Stimulated activated CD8-positive, alpha-beta memory T cell treated with anti-CD3 and anti-CD28 coated beads, Interleukin-15, amount 100 ng/mL, for 1 hour (primary cell): ENCODE measurements around the gene PEDS1.
"Not testable (repeated sequence)": the region's sequence is repeated elsewhere in the genome, so short reads cannot be mapped to it uniquely, and the experiment has no call there.

Experiments used
- DNase-seq: peaks from one replicate; pipeline ENCODE4 v3.0.0-alpha.2; 2020; ENCODE audit warnings: low read depth

The PEDS1 gene

GRCh38 chr20:50153500-50154377 lies at the start of gene PEDS1:
Gene PEDS1 (minus strand): TSS chr20:50153723. CDS start chr20:50153637, 86 bp downstream.
- DNase-seq, result peak; percentile 56

- no peak for DNase-seq
These were observed 49.2 kb upstream of the PEDS1 start for GRCh38 chr20:50202677-50203076.

GRCh38 chr20:50201710-50202109 lies 48.2 kb upstream of the PEDS1 start:
- DNase-seq, result not testable (repeated sequence)

- DNase-seq, result no peak
These were observed 47.1 kb upstream of the PEDS1 start for GRCh38 chr20:50200482-50201104.

- DNase-seq, result no peak
These were observed 46.2 kb upstream of the PEDS1 start for GRCh38 chr20:50199703-50200102.

- no peak for DNase-seq
These were observed 45.2 kb upstream of the PEDS1 start for GRCh38 chr20:50198716-50199115.

GRCh38 chr20:50198180-50198666 lies 44.7 kb upstream of the PEDS1 start:
- no peak for DNase-seq

- DNase-seq, result no peak
These were observed 44.1 kb upstream of the PEDS1 start for GRCh38 chr20:50197463-50198179.

GRCh38 chr20:50196896-50197295 lies 43.4 kb upstream of the PEDS1 start:
- DNase-seq, result no peak

GRCh38 chr20:50196248-50196647 lies 42.7 kb upstream of the PEDS1 start:
- DNase-seq, result no peak

GRCh38 chr20:50195524-50196120 lies 42.1 kb upstream of the PEDS1 start:
- no peak for DNase-seq

GRCh38 chr20:50194831-50195523 lies 41.5 kb upstream of the PEDS1 start:
- no peak for DNase-seq

GRCh38 chr20:50194422-50194830 lies 40.9 kb upstream of the PEDS1 start:
- DNase-seq, result no peak

- no peak for DNase-seq
These were observed 40.4 kb upstream of the PEDS1 start for GRCh38 chr20:50193836-50194421.

GRCh38 chr20:50193199-50193835 lies 39.8 kb upstream of the PEDS1 start:
- DNase-seq, result no peak

GRCh38 chr20:50192364-50193198 lies 39.1 kb upstream of the PEDS1 start:
- peak; percentile 53 for DNase-seq

- peak; percentile 4 for DNase-seq
These were observed 38.2 kb upstream of the PEDS1 start for GRCh38 chr20:50191544-50192363.

- DNase-seq, result peak; percentile 30
These were observed 37.6 kb upstream of the PEDS1 start for GRCh38 chr20:50191065-50191543.
